HUDEP-2 (cell line): Measurements from ENCODE around the gene TXNDC9.
"Not testable (repeated sequence)": the region's sequence is repeated elsewhere in the genome, so short reads cannot be mapped to it uniquely, and the experiment has no call there.

Experiments used
- DNase-seq, 76 experiments: peaks; one replicate each; lab custom pipeline; 2025; ENCODE audit not compliant: unreplicated experiment in 76 of 76; lab: John Stamatoyannopoulos, UW

The TXNDC9 gene

GRCh38 chr2:99337113-99338028 lies 1.2 kb upstream of the TXNDC9 start, which contains the start of gene EIF5B:
EIF5B (plus strand) TSS chr2:99337389; CDS start chr2:99337555, 166 bp downstream.
- DNase-seq, result peak; percentile 35 to 95 (median 90)

- peak in 8 of 76 experiments; percentile 26 to 65 (median 48) for DNase-seq
These were observed 625 bp upstream of the TXNDC9 start for GRCh38 chr2:99336804-99337112.

- DNase-seq, result no peak
These were observed 10.7 kb downstream of the TXNDC9 start for GRCh38 chr2:99325384-99325783.

GRCh38 chr2:99317873-99318200 lies 18.3 kb downstream of the TXNDC9 start:
- not testable (repeated sequence) for DNase-seq

- no peak for DNase-seq
These were observed 18.8 kb downstream of the TXNDC9 start for GRCh38 chr2:99317161-99317872.

- not testable (repeated sequence) for DNase-seq
These were observed 35.0 kb downstream of the TXNDC9 start, which contains the start of gene LYG1 for GRCh38 chr2:99301097-99301496. LYG1 (minus strand) TSS chr2:99301197; CDS start chr2:99295670, 5,527 bp downstream.

- DNase-seq, result no peak
These were observed 36.6 kb downstream of the TXNDC9 start for GRCh38 chr2:99299580-99299979.

- DNase-seq, result no peak
These were observed 38.1 kb downstream of the TXNDC9 start for GRCh38 chr2:99297994-99298393.

- no peak for DNase-seq
These were observed 50.6 kb downstream of the TXNDC9 start for GRCh38 chr2:99285526-99285925.

GRCh38 chr2:99279969-99280695 lies 56.0 kb downstream of the TXNDC9 start:
- DNase-seq, result no peak

GRCh38 chr2:99278793-99279291 lies 57.3 kb downstream of the TXNDC9 start:
- no peak for DNase-seq

- DNase-seq, result not testable (repeated sequence)
These were observed 57.9 kb downstream of the TXNDC9 start for GRCh38 chr2:99278195-99278765.

- no peak for DNase-seq
These were observed 60.3 kb downstream of the TXNDC9 start for GRCh38 chr2:99275882-99276281.
